ENCODE results near the gene RNASE11. TPM values are rescaled to one million over a fixed set of nuclear protein-coding genes. Genes with fewer than 3 reads are reported as not detected.

RNASE11 gene
- total and polyA plus RNA-seq, 2 donors (not counting 3 experiments of a cell fraction or from before 2014, with no cell fraction given) = not detected

DNA sequence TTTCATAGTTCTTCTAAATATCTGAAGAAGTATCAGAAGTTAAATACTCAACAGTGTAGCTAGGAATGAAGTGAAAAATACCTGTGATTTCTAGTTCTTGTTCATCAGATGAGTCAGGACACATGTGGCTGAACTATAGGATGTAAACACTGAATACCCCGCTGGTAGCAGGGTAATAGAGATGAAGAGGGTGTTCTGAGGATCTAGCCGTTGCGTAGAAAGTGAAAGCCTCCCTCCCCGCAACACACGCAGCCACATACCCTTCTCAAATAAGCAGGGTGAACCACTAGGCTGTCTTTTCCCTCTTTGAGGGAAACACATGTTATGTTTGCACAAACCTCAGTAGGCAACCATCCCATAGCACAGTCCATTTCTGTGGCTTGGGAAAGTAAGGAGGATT, 19.8 kb upstream of the RNASE11 start:
- BruUV-seq (replicated peaks) = no TSS peak
- POLR2A ChIA-PET = interaction anchor here (1.6 kb wide), 1 partner anchor 153 kb away, joined by 4 read pairs; the partner anchor contains the start of genes APEX1 and OSGEP
- CTCF ChIA-PET = interaction anchor here (0.5 to 8.7 kb wide), 10 partner anchors 10 to 280 kb away, joined by 3 to 110 read pairs (median 4); partner anchors contain the start of genes APEX1, OSGEP, PARP2 and PNP

More for the DNA sequence above, 19.8 kb upstream of the RNASE11 start:
- intact Hi-C loops (cut with micrococcal nuclease) (loop anchor here (2.0 kb wide), 1 partner anchor 77 kb away; no protein-coding TSS in a partner anchor), dilution Hi-C loops (cut with MboI; ENCODE audit: extremely low pct_ligation_motif_present, low sequenced_read_pairs) (no loop called here)
- no peak overlapping the region for H3K27ac ChIP-seq (ENCODE audit: insufficient read depth, low read depth, low read length)
- no peaks in the 10 kb centered on the region for H3K9me1 ChIP-seq (replicated peaks; ENCODE audit: control insufficient read depth, extremely low read depth, insufficient read depth, low read length)
- no peaks in the 10 kb centered on the region for H3K79me2 ChIP-seq (ENCODE audit: control insufficient read depth, insufficient read depth, low read length)
- TF ChIP-seq FOS (IDR thresholded peaks at IDR 0.05; ENCODE audit: borderline replicate concordance, insufficient read depth, low read length) (no peak), GATA2 (IDR thresholded peaks at IDR 0.05; ENCODE audit: insufficient read depth, insufficient read length, low read depth, low read length) (no peak), EZH2 (IDR thresholded peaks at IDR 0.05; ENCODE audit: borderline replicate concordance, low read depth, low read length, severe bottlenecking) (no peak)
- TF ChIP-seq, protein P1, sequence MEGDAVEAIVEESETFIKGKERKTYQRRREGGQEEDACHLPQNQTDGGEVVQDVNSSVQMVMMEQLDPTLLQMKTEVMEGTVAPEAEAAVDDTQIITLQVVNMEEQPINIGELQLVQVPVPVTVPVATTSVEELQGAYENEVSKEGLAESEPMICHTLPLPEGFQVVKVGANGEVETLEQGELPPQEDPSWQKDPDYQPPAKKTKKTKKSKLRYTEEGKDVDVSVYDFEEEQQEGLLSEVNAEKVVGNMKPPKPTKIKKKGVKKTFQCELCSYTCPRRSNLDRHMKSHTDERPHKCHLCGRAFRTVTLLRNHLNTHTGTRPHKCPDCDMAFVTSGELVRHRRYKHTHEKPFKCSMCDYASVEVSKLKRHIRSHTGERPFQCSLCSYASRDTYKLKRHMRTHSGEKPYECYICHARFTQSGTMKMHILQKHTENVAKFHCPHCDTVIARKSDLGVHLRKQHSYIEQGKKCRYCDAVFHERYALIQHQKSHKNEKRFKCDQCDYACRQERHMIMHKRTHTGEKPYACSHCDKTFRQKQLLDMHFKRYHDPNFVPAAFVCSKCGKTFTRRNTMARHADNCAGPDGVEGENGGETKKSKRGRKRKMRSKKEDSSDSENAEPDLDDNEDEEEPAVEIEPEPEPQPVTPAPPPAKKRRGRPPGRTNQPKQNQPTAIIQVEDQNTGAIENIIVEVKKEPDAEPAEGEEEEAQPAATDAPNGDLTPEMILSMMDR (IDR thresholded peaks at IDR 0.05; ENCODE audit: extremely low read depth in 1 of 2, insufficient read depth in 1 of 2, low read depth in 1 of 2, low read length in 2 of 2) = no peak
- TF ChIP-seq, protein P2, sequence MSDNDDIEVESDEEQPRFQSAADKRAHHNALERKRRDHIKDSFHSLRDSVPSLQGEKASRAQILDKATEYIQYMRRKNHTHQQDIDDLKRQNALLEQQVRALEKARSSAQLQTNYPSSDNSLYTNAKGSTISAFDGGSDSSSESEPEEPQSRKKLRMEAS (IDR thresholded peaks at IDR 0.05; ENCODE audit: insufficient read depth, insufficient read length) = no peak
- H3K36me3 ChIP-seq (ENCODE audit: control insufficient read depth in 2 of 2, extremely low read depth in 1 of 2, insufficient read depth in 2 of 2, low read length in 2 of 2) = no peaks in the 10 kb centered on the region
- no peak overlapping the region for H3K4me3 ChIP-seq (replicated peaks in 1 of 3; ENCODE audit: insufficient read depth in 1 of 3, low read depth in 1 of 3, low read length in 3 of 3)
- FAIRE-seq (no peak), DNase-seq (ENCODE audit: low read depth, low spot score) (no peak)
- no peak overlapping the region for H3K4me2 ChIP-seq (ENCODE audit: insufficient read depth, low read length)
- no peaks in the 10 kb centered on the region for H3K9me3 ChIP-seq (replicated peaks; ENCODE audit: control insufficient read depth, insufficient read depth, low read length)
- H3K4me1 ChIP-seq (ENCODE audit: control insufficient read depth, extremely low read depth, insufficient read depth, low read length) = peaks cover 4% of the 10 kb centered on the region
- peaks cover 3 to 6% of the 10 kb centered on the region in 2 experiments for H3K27me3 ChIP-seq (ENCODE audit: control insufficient read depth in 2 of 2, insufficient read depth in 2 of 2, low read length in 2 of 2)
- no peak overlapping the region for H2AFZ ChIP-seq (ENCODE audit: low read depth, low read length)
- H3K9ac ChIP-seq (replicated peaks; ENCODE audit: extremely low read depth, insufficient read depth, low read length) = no peak overlapping the region
- H4K20me1 ChIP-seq (replicated peaks; ENCODE audit: control insufficient read depth, extremely low read depth, insufficient read depth, low read length) = no peaks in the 10 kb centered on the region
